K562 (cell line): ENCODE results near the gene HBP1. TPM values are rescaled to one million over a fixed set of nuclear protein-coding genes. Genes with fewer than 3 reads are reported as not detected.

Experiments
- ATAC-seq: fragments of 200-7000 bp; cut with Tn5 transposase; 3 replicates; pipeline ENCODE4 v1.9.1; 2020; ENCODE audit warnings: moderate library complexity
- BruUV-seq: library from RNA; stranded (reverse); fragments of 400-500 nt; replicated peaks from 2 replicates; lab custom pipeline; 2021; lab: Mats Ljungman, UMichigan
- CTCF ChIA-PET: fragments of 300-600 bp; formaldehyde crosslinking; extraction: SDS; loops from one replicate; lab custom pipeline; 2021; ENCODE audit warnings: low intra/inter-chr PET ratio; lab: Yijun Ruan, JAX
- POLR2A ChIA-PET: fragments of 300-600, 350-650 bp; sonication (Branson Sonifier 250); formaldehyde crosslinking; extraction: SDS; loops from one replicate; lab custom pipeline; 2021; ENCODE audit warnings: antibody characterized with exemption, inconsistent platforms; lab: Yijun Ruan, JAX
- DNase-seq, 4 experiments: peaks; one replicate each; pipeline versions ENCODE4 v3.0.0 to v3.0.0-alpha.2; 2011 to 2018; ENCODE audit warnings: low spot score in 3 of 4, mixed read lengths in 3 of 4; ENCODE audit errors: extremely low read depth in 1 of 4
- FAIRE-seq: peaks from 2 replicates; lab custom pipeline; 2011; peaks lifted over from hg19 to GRCh38; lab: Jason Lieb, UNC
- H2AFZ ChIP-seq: 2 replicates; pipeline ENCODE4 v1.6.0; 2011; ENCODE audit warnings: low read depth, low read length, control low read depth, inconsistent platforms
- H3K27ac ChIP-seq: fragments of 200-600 bp; 3 replicates; pipeline ENCODE4 v1.8.0; 2011; ENCODE audit warnings: low read depth, mild to moderate bottlenecking, control low read depth, inconsistent platforms, low read length, moderate library complexity, mixed read lengths; ENCODE audit errors: extremely low read depth
- H3K27me3 ChIP-seq, 2 experiments: fragments of 300-600 bp in 1 of 2; 2 replicates in 1 of 2; 3 replicates in 1 of 2; pipeline versions ENCODE4 v1.6.0 to v1.8.0; 2011; ENCODE audit warnings: inconsistent platforms in 2 of 2, low read length in 2 of 2, mild to moderate bottlenecking in 1 of 2, mixed read lengths in 1 of 2, moderate library complexity in 1 of 2; ENCODE audit not compliant: control insufficient read depth in 2 of 2, insufficient read depth in 2 of 2
- H3K36me3 ChIP-seq: fragments of 300-600 bp; 3 replicates; pipeline ENCODE4 v1.8.0; 2011; ENCODE audit warnings: mild to moderate bottlenecking, low read length, inconsistent platforms; ENCODE audit not compliant: control insufficient read depth, insufficient read depth
- H3K4me1 ChIP-seq, 2 experiments: fragments of 200-600 bp in 1 of 2; replicated peaks in 1 of 2; 2 replicates in 1 of 2; 3 replicates in 1 of 2; pipeline versions ENCODE4 v1.5.1 to v1.8.0; 2011; ENCODE audit warnings: inconsistent platforms in 2 of 2, low read length in 2 of 2, mild to moderate bottlenecking in 1 of 2, mixed read lengths in 1 of 2, moderate library complexity in 1 of 2; ENCODE audit not compliant: control insufficient read depth in 2 of 2, insufficient read depth in 2 of 2
- H3K4me2 ChIP-seq: 2 replicates; pipeline ENCODE4 v1.6.1; 2011; ENCODE audit warnings: low read length, control low read depth, inconsistent platforms, mixed read lengths; ENCODE audit not compliant: insufficient read depth
- H3K4me3 ChIP-seq: fragments of 200-600 bp; sonication (generic), shearing (Covaris generic); 2 replicates; pipeline ENCODE4 v1.5.1; 2016; ENCODE audit warnings: control low read depth, inconsistent platforms
- H3K79me2 ChIP-seq: fragments of 200-600 bp; 3 replicates; pipeline ENCODE4 v1.8.0; 2011; ENCODE audit warnings: low read length, inconsistent platforms; ENCODE audit not compliant: control insufficient read depth, insufficient read depth
- H3K9ac ChIP-seq, 2 experiments: 2 replicates each; pipeline versions ENCODE4 v1.6.0 to v1.6.1; 2011; ENCODE audit warnings: low read depth in 2 of 2, low read length in 2 of 2, control low read depth in 1 of 2, inconsistent platforms in 1 of 2, mild to moderate bottlenecking in 1 of 2, mixed read lengths in 1 of 2; ENCODE audit not compliant: insufficient read depth in 1 of 2
- H3K9me1 ChIP-seq: one replicate; pipeline ENCODE4 v1.6.0; 2011; ENCODE audit warnings: inconsistent platforms, mild to moderate bottlenecking, low read length, moderate library complexity; ENCODE audit not compliant: control insufficient read depth, insufficient read depth
- H3K9me3 ChIP-seq: replicated peaks from 2 replicates; pipeline ENCODE4 v1.5.1; 2011; ENCODE audit warnings: low read depth, low read length, inconsistent platforms; ENCODE audit not compliant: control insufficient read depth, insufficient read depth
- H4K20me1 ChIP-seq: replicated peaks from 2 replicates; pipeline ENCODE4 v1.6.1; 2011; ENCODE audit warnings: low read length, inconsistent platforms, mixed read lengths; ENCODE audit not compliant: control insufficient read depth, insufficient read depth
- CBFA2T2 ChIP-seq: fragments of 450-650 bp; conservative IDR thresholded peaks from 2 replicates; pipeline ENCODE4 v1.6.1; 2017; ENCODE audit warnings: mild to moderate bottlenecking
- CCNT2 ChIP-seq: IDR thresholded peaks from 2 replicates; pipeline ENCODE4 v1.6.1; 2011; ENCODE audit warnings: borderline replicate concordance, low read depth, mild to moderate bottlenecking, moderate library complexity, mixed read lengths, low read length; ENCODE audit not compliant: insufficient read length; ENCODE audit errors: extremely low read depth
- ETS2 ChIP-seq: IDR thresholded peaks from 2 replicates; pipeline ENCODE4 v1.6.1; 2016; ENCODE audit warnings: borderline replicate concordance, missing genetic modification characterization, mild to moderate bottlenecking, moderate library complexity, missing compliant biosample characterization; ENCODE audit not compliant: poor library complexity, severe bottlenecking
- HIVEP1 ChIP-seq: fragments of 250-450 bp; sonication (Bioruptor Pico); IDR thresholded peaks from 2 replicates; pipeline ENCODE4 v1.4.0; 2020; ENCODE audit warnings: mild to moderate bottlenecking
- KLF13 ChIP-seq: fragments of 450-650 bp; IDR thresholded peaks from 2 replicates; pipeline ENCODE4 v1.6.1; 2016; ENCODE audit warnings: missing genetic modification characterization, low read depth, mild to moderate bottlenecking, missing compliant biosample characterization, moderate library complexity, borderline replicate concordance
- MAFG ChIP-seq: fragments of 450-650 bp; conservative IDR thresholded peaks from 2 replicates; pipeline ENCODE4 v1.6.1; 2016; ENCODE audit warnings: missing genetic modification characterization, missing compliant biosample characterization
- NELFE ChIP-seq: IDR thresholded peaks from 2 replicates; pipeline ENCODE4 v1.6.1; 2011; ENCODE audit warnings: mild to moderate bottlenecking; ENCODE audit not compliant: insufficient read depth, insufficient read length
- SNRNP70 ChIP-seq: fragments of 200-400 bp; formaldehyde crosslinking; optimal IDR thresholded peaks from 2 replicates; pipeline ENCODE3; 2017; ENCODE audit warnings: low read depth, low read length
- XRCC5 ChIP-seq: fragments of 200-400 bp; formaldehyde crosslinking; IDR thresholded peaks from 2 replicates; pipeline ENCODE4 v1.6.1; 2017; ENCODE audit warnings: low read depth, mild to moderate bottlenecking, low read length
- ZNF316 ChIP-seq: fragments of 450-650 bp; IDR thresholded peaks from 2 replicates; pipeline ENCODE4 v1.6.1; 2016
- ZNF408 ChIP-seq: fragments of 250-450 bp; sonication (Bioruptor Pico); IDR thresholded peaks from 2 replicates; pipeline ENCODE4 v1.4.0; 2020; ENCODE audit warnings: low read depth, mild to moderate bottlenecking, moderate library complexity
- ZSCAN29 ChIP-seq: fragments of 450-650 bp; IDR thresholded peaks from 2 replicates; pipeline ENCODE4 v1.6.1; 2017
- ZZZ3 ChIP-seq: fragments of 450-650 bp; IDR thresholded peaks from 2 replicates; pipeline ENCODE4 v1.6.1; 2016; ENCODE audit warnings: antibody characterized with exemption, mild to moderate bottlenecking, moderate library complexity
- WGBS: fragments of 100-300 bp; shearing (Covaris generic); methylation state at CpG from one replicate; pipeline ENCODE4 v1.1.6; 2016; ENCODE audit warnings: low coverage, mixed read lengths; ENCODE audit not compliant: insufficient coverage; ENCODE audit errors: missing lambda C conversion rate; 5-methylcytosine and 5-hydroxymethylcytosine counted together
- in situ Hi-C: fragments of 300-500 bp; cut with MboI; formaldehyde crosslinking; loops from 4 replicates; pipeline ENCODE4 v1.15.0; 2018; ENCODE audit warnings: inconsistent platforms, mixed read lengths
- intact Hi-C: fragments of 100-400 bp; cut with micrococcal nuclease; formaldehyde crosslinking; loops from 2 replicates; pipeline ENCODE4 v1.14.2; 2022
- polyA plus RNA-seq, 8 experiments: library from polyadenylated mRNA; depleted of rRNA in 4 of 8; stranded (reverse) in 5 of 8; unstranded in 3 of 8; fragments of >200 nt; fragmentation: Nextera tagmentation in 2 of 8; fragmentation: Illumina TruSeq in 1 of 8; extraction: Ambion mirVana in 2 of 8; extraction: Trizol in 1 of 8; gene quantifications; 2 replicates each; pipeline versions ENCODE4 v1.2.1 to v1.2.3, GENCODE V29; 2011 to 2014; ENCODE audit warnings: inconsistent platforms in 1 of 8, missing spikeins in 1 of 8
- total RNA-seq, 7 experiments: library from RNA; depleted of rRNA in 6 of 7; stranded (reverse); fragments of >200 nt in 6 of 7; fragmentation: Illumina TruSeq in 2 of 7; extraction: Trizol in 2 of 7; gene quantifications; 2 replicates each; pipeline versions ENCODE4 v1.2.1 to v1.2.3, GENCODE V29; 2011 to 2021; ENCODE audit warnings: low replicate concordance in 1 of 7
- TF ChIP-seq, protein P1 (sequence below): fragments of 250-450 bp; sonication (Bioruptor Pico); IDR thresholded peaks from 2 replicates; pipeline ENCODE4 v1.9.0; 2021; ENCODE audit warnings: mild to moderate bottlenecking, inconsistent platforms
- TF ChIP-seq, protein P2 (sequence below): fragments of 250-450 bp; sonication (Bioruptor Pico); IDR thresholded peaks from 2 replicates; pipeline ENCODE4 v1.8.0; 2022; ENCODE audit warnings: moderate library complexity, mild to moderate bottlenecking, inconsistent platforms
- TF ChIP-seq, protein P3 (sequence below): fragments of 450-650 bp; IDR thresholded peaks from 2 replicates; pipeline ENCODE4 v1.6.1; 2016; ENCODE audit warnings: borderline replicate concordance
- TF ChIP-seq, protein P4 (sequence below): sonication (generic); formaldehyde crosslinking; IDR thresholded peaks from 2 replicates; pipeline ENCODE4 v1.8.1; 2022; ENCODE audit warnings: missing genetic modification reagents

HBP1 gene
- total and polyA plus RNA-seq, 9 of the 15 experiments (the other 6 are each of a cell fraction or from before 2014, with no cell fraction given) = 18.7 to 59.9 (median 27.0) TPM

DNA sequence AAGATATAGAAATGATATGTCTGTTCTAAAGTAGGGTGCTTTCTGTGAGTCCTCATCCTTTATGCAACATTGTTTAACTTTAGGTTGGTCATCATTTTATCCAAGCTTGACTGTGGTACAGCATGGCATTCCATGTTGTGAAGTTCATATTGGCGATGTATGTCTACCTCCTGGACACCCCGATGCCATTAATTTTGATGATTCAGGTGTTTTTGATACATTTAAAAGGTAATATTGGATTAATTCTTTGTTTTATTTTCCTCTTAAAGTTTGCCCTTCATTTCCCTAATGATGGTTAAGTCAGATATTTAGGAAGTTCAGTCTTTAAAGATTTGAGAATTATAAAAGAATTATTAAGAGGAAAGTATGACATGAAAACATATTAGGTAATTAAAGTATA is 21.3 kb downstream of the HBP1 start:
- ATAC-seq (no peak), DNase-seq (no peak), FAIRE-seq (no peak)
- H3K9me1 ChIP-seq = no peaks in the 10 kb centered on the region
- no peak overlapping the region for H3K27ac ChIP-seq
- no peak overlapping the region for H3K4me3 ChIP-seq
- H3K4me1 ChIP-seq = no peaks in the 10 kb centered on the region
- no peaks in the 10 kb centered on the region for H3K79me2 ChIP-seq
- H3K4me2 ChIP-seq = no peak overlapping the region
- CTCF ChIA-PET = no interaction called here
- H4K20me1 ChIP-seq = no peaks in the 10 kb centered on the region
- no peak overlapping the region for H3K9ac ChIP-seq
- intact Hi-C loops (no loop called here), in situ Hi-C loops (loop anchor here (10.0 kb wide), 1 partner anchor 535 kb away; no protein-coding TSS in a partner anchor)
- H2AFZ ChIP-seq = no peak overlapping the region
- H3K36me3 ChIP-seq = peaks cover 65% of the 10 kb centered on the region
- POLR2A ChIA-PET = interaction anchor here (0.6 to 2.7 kb wide), 4 partner anchors 8 to 160 kb away, joined by 3 to 12 read pairs (median 4); no protein-coding TSS in a partner anchor
- no TSS peak for BruUV-seq
- H3K27me3 ChIP-seq = no peaks in the 10 kb centered on the region
- WGBS = 98% methylated on average over 2 of the region's 2 CpGs
- no peaks in the 10 kb centered on the region for H3K9me3 ChIP-seq
- no peak for TF ChIP-seq SNRNP70
- peak; percentile 91 for TF ChIP-seq ZNF316
- TF ChIP-seq NELFE = no peak
- TF ChIP-seq ZZZ3 = no peak
- no peak for TF ChIP-seq ETS2 (tag)
- no peak for TF ChIP-seq HIVEP1
- TF ChIP-seq KLF13 (tag) = no peak
- no peak for TF ChIP-seq CCNT2
- no peak for TF ChIP-seq ZSCAN29
- TF ChIP-seq ZNF408 (CRISPR knock-in tag) = no peak
- TF ChIP-seq XRCC5 = no peak
- no peak for TF ChIP-seq CBFA2T2
- TF ChIP-seq, protein P1, sequence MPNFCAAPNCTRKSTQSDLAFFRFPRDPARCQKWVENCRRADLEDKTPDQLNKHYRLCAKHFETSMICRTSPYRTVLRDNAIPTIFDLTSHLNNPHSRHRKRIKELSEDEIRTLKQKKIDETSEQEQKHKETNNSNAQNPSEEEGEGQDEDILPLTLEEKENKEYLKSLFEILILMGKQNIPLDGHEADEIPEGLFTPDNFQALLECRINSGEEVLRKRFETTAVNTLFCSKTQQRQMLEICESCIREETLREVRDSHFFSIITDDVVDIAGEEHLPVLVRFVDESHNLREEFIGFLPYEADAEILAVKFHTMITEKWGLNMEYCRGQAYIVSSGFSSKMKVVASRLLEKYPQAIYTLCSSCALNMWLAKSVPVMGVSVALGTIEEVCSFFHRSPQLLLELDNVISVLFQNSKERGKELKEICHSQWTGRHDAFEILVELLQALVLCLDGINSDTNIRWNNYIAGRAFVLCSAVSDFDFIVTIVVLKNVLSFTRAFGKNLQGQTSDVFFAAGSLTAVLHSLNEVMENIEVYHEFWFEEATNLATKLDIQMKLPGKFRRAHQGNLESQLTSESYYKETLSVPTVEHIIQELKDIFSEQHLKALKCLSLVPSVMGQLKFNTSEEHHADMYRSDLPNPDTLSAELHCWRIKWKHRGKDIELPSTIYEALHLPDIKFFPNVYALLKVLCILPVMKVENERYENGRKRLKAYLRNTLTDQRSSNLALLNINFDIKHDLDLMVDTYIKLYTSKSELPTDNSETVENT = no peak
- peak; percentile 73 for TF ChIP-seq MAFG
- TF ChIP-seq, protein P2, sequence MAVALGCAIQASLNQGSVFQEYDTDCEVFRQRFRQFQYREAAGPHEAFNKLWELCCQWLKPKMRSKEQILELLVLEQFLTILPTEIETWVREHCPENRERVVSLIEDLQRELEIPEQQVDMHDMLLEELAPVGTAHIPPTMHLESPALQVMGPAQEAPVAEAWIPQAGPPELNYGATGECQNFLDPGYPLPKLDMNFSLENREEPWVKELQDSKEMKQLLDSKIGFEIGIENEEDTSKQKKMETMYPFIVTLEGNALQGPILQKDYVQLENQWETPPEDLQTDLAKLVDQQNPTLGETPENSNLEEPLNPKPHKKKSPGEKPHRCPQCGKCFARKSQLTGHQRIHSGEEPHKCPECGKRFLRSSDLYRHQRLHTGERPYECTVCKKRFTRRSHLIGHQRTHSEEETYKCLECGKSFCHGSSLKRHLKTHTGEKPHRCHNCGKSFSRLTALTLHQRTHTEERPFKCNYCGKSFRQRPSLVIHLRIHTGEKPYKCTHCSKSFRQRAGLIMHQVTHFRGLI = no peak
- TF ChIP-seq, protein P3, sequence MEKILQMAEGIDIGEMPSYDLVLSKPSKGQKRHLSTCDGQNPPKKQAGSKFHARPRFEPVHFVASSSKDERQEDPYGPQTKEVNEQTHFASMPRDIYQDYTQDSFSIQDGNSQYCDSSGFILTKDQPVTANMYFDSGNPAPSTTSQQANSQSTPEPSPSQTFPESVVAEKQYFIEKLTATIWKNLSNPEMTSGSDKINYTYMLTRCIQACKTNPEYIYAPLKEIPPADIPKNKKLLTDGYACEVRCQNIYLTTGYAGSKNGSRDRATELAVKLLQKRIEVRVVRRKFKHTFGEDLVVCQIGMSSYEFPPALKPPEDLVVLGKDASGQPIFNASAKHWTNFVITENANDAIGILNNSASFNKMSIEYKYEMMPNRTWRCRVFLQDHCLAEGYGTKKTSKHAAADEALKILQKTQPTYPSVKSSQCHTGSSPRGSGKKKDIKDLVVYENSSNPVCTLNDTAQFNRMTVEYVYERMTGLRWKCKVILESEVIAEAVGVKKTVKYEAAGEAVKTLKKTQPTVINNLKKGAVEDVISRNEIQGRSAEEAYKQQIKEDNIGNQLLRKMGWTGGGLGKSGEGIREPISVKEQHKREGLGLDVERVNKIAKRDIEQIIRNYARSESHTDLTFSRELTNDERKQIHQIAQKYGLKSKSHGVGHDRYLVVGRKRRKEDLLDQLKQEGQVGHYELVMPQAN = no peak
- TF ChIP-seq, protein P4, sequence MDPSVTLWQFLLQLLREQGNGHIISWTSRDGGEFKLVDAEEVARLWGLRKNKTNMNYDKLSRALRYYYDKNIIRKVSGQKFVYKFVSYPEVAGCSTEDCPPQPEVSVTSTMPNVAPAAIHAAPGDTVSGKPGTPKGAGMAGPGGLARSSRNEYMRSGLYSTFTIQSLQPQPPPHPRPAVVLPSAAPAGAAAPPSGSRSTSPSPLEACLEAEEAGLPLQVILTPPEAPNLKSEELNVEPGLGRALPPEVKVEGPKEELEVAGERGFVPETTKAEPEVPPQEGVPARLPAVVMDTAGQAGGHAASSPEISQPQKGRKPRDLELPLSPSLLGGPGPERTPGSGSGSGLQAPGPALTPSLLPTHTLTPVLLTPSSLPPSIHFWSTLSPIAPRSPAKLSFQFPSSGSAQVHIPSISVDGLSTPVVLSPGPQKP (CRISPR knock-in tag) = no peak
